Middle frontal gyrus (tissue), 1 donor: ENCODE measurements around the gene ALDOB.
A peak's percentile ranks its signal among the peaks of the same experiment; 100 is the strongest.

ENCODE experiments used
- DNase-seq: peaks from one replicate; pipeline ENCODE4 v3.0.0-alpha.2; 2015; ENCODE audit warnings: low spot score; ENCODE audit errors: extremely low spot score

Gene ALDOB

DNA sequence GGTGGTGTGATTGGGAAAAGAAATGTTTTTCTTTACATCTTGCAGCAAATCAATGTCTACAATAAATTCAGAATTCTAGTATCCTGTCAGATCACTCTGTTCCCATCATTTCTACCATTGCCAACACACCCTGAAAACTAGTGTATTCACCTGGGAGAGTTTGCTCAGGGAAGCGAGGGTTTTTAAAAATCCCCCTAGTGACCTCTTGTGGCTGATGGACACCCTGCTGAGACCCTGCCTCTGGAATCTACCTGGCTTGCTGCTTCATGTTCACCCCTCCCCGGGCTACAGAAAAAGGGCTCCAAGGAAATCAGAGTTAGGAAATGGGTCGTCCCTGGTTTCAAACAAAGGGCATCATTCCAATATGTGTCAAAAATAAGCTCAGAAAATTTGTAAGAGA lies 21.4 kb upstream of the ALDOB start:
- DNase-seq: no peak

DNA sequence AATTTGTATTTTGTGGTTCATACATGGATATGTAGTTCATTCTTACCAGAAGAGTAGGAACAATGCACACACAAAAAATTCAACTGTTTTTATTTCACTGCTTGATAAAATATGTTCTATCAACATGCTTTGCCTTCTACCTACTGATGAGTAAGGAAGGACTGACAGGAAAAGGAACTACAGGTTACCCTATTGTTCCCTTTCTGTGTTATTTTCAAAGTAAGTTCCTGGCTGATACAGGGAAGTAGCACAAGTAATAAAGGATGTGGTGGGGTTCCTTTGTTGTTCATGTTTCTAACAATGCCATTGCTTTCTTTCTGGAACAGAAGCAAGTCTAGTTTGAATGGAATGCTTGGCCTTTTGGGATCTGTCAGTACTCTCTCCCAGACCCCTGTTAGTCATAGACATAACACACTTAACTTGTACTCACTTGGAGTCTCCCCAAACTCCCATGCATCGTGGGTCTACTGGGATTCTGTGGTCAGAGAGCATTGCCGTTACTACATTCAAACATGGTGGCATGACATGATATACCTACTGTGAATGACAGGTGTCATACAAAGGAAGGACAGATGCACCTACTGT lies 20.2 kb upstream of the ALDOB start:
- no peak for DNase-seq

DNA sequence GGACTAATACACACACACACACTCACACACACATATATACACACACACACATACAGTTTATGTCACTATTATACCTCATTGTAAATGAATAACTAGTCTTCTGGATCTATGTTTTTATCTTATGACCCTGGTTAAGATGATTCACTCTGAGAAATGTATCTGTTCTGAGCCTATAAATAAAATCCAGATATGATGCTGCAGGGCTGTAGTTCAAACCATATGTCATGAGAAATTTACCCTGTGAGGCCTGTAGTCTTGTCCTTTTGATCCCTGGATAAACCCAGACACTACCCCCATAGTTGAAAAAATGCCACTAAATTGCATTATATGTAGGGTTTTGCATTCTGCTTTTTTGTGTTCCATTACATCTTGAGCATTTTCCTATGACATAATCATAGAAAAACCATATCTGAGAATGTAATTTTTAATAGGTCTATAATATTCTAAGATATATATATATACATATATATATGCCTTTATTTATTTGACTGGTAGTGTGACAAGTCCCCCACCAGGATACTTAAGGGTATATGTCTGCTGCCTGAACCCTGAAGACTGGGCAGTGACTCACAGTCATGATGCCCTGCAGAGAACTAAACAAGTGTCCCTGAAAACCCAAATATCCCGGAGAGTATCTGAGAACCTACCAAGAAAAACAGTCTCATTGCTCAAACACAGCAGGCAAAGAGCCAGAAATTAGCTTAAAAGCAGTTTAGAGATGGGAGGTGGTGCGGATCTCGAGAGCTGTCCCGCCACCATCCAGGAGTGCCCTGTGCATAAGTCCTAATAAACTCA lies 18.4 kb upstream of the ALDOB start:
- no peak for DNase-seq

GRCh38 chr9:101451498-101451897 lies 15.9 kb upstream of the ALDOB start:
- no peak for DNase-seq

DNA sequence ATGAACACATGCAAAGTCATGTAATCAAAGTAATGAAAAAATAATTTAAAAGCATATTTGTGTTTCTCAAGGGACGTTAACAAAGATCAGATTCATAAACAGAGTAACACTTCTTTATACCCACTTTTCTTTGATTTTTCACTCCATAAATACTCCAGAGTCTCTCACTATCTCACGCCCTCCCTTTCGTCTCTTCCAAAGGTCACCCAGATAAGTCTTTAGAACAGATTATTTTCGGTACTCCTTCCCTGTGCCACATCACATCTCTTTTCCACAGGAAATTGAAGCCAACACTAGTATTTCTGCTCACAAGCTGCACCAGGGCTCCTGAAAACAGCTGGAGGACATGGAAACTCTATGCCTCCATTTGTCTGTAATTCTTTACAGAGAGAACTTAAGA lies 15.4 kb upstream of the ALDOB start:
- DNase-seq: no peak

GRCh38 chr9:101449071-101449721 lies 13.6 kb upstream of the ALDOB start:
- peak; percentile 62 for DNase-seq

DNA sequence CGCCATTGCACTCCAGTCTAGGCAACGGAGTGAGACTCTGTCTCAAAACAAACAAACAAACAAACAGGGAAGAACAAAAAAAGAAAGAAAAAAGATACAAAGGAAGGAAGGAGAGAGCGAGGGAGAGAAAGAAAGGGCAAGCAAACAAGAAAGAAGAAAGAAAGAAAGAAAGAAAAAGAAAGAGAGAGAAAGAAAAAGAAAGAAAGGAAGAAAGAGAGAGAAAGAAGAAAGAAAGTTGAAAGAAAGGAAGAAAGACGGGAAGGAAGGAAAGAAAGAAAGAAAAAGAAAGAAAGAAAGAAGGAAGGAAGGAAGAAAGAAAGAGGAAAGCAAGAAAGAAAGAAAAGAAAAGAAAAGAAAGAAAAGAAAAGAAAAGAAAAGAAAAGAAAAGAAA lies 13.1 kb upstream of the ALDOB start:
- DNase-seq: no peak

GRCh38 chr9:101446732-101447131 lies 11.2 kb upstream of the ALDOB start:
- no peak for DNase-seq

DNA sequence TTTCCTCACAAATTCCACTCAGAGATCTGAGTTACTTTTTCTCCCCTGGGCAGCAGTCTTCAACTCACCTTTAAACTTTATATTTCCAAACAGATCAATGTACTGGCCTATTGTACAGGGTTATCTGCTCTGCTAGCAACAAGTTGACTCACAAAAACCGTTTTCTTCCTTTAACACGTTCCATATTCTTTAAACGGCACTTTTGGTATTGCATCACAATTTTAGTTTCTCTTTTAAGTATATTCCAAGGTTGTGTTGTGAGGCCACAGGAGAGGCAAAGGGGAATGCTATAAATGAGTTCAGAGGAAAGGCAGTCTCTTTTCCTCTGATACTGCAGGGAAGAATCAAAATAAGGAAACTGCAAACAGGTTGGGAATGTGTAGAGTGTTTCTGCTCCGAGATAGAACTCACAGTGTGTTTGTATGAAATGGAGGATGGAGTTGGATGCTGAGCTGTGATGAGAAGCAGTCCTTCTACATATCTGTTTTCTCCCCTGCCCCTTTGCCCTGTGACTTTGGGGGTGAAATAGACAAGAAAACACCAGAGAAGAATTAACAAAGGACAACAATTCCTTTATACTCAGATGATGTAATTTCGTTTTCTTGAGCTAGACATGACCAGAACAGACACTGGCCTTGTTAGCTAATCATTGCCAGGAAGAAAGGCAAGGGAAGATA lies 9.9 kb upstream of the ALDOB start:
- no peak for DNase-seq

GRCh38 chr9:101443364-101443771 lies 7.8 kb upstream of the ALDOB start:
- no peak for DNase-seq

DNA sequence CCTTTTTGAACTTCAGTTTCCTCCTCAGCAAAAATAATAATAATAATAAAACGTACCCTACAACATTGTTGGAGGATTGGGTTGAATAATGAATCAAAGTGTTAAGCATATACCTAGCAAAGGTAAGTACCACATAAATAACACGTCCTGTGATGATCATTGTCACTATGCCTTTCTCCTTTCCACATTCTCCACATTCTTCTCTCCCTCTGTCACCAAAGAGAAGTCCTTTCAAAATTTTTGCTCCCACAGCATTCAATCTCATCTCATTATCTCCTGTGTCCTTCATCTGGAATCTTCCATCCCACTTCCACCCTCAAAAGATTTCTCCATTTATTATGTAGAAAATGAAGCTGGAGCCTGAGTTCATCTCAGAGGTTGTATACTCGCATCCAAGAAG lies 7.2 kb upstream of the ALDOB start:
- no peak for DNase-seq

GRCh38 chr9:101442318-101442717 lies 6.7 kb upstream of the ALDOB start:
- no peak for DNase-seq

DNA sequence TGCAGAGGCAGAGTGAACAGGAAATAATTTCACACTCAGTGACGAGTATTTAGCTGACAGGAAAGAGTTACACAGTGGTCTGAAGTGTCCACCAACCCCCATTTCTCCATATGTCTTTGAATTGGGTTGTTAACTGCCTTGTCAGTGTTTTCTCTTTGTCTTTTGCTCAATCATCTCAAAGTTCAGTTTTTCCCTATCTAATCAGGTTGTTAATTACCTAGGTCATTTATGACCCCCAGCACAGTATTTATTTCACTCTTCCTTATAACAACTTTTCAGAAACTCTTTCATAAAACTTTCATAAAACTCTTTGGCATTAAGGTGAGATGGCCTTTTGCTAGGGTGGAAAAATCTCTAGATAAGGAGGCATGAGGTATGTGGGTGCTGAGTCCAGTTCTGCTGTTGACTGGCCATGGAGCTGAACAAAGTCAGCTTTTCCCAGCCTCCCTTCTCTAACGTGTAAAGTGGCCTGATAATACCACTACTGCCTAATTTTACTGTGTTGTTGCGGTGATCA lies 5.2 kb upstream of the ALDOB start:
- no peak for DNase-seq

DNA sequence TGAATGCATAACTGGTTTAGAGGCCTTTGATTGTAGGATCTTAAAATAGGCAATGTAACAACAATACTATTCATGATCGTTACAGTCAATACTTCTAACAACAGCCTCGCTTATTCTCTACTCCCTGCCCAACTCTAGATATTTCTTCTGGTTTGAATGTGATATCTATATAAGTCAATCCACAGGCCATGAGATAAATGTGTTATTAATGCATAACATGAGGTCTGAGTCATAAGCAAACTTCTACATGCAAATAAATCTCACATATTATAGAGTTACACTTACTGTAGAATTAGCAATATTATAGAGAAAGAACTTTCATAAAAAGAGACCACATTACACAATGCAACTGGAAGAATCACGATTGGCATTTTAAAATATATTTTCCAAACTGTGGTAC lies 2.9 kb upstream of the ALDOB start:
- DNase-seq: no peak

DNA sequence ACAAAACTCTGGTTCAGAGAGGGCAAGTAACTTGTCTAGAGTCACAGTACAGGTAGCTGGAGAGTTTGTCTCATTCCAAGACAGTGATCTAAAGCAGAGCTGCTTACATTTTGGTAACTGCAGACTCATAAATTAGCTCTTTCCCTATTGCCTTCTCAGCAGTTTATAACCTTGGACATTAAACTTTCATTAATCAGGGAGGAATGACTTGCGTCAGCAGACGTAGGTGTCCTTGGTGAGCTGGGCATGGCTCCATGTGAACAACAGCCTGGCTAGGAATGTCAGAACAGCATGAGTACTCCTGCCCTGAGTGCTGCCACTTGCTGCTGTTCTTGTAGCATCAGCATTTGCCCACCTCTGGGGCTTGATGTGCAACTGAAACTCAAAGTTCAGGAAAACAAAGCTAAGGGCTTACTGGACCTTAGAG lies 2.2 kb upstream of the ALDOB start:
- no peak for DNase-seq

GRCh38 chr9:101434998-101435397 lies 576 bp downstream of the ALDOB start:
- no peak for DNase-seq

- DNase-seq: no peak
Observed at GRCh38 chr9:101433229-101433628, 2.3 kb downstream of the ALDOB start.

DNA sequence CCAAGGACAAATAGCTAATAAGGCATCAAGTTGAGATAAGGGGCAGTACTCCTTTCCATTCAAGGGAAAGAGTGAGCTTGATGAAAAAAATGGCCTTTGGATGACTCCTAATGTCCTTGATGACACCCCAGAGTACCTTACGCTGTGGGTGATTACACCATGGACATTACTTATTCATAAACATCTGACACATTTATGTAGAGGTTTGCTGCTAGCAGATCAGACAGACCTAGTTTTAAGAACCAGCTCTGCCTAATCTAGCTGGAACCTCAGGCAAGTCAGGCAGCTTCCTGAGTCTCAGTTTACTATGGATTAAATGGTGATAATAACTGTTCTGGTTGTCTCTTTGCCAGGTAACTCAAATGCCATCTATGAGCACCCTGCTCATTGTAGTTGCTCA lies 2.8 kb downstream of the ALDOB start:
- no peak for DNase-seq

DNA sequence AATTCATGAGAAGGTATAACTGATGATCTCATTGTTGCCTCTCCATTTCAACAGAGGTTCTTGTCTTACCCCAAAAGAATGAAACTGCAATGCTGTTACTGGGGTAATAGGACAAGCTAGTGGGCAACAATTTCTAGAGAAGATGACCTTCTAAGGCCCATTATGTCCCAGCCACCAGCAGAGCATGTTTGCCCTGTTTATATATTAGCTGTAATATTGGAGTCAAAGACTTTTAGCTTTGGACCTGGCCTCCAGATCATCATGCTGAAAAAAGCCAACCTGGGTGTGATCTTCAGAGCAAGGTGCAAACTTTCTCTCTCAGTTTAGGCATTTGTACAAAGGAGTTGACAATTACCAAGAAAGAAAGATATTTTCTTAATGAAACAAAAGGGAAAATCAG lies 3.4 kb downstream of the ALDOB start:
- DNase-seq: no peak

DNA sequence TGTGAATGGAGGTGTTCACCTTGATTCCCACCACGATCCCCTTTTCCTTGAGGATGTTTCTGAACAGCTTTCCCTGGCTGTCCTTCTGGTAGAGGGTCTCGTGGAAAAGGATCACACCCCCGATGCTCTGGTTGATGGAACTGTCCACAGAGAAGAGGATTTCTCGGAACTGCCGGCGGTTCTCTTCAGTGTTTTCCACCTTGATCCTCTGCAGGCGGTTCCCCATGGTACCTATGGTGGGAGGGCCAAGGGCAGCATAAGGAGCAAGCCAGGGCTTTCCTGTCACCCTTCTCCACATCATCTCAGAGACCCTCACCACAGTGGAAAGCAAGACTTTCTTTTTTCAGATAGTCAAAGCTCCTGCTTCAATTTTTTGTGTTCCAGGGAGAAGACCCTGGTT lies 5.8 kb downstream of the ALDOB start:
- no peak for DNase-seq

DNA sequence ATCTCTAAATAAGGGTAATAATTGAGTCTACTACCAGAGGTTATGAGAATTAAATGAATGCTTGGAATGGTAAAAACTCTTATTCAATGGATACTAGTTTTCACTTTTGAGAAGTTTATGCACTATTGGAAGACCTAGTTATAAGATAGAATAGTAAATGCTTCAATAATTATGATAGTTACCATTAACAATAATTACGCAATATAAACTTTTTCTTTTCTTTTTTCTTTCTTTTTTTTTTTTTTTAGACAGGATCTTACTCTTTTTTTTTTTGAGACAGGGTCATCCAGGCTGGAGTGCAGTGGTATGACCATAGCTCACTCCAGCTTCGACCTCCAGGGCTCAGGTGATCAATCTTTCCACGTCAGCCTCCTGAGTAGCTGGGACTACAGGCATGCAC lies 6.7 kb downstream of the ALDOB start:
- no peak for DNase-seq
